Heart right ventricle (tissue), 16 donors: Measurements from ENCODE around the gene NRF1. TPM values are rescaled to one million over a fixed set of nuclear protein-coding genes. Genes with fewer than 3 reads are reported as not detected.

ENCODE experiments used
- ATAC-seq, 8 donors: fragments of 200-7000 bp; cut with Tn5 transposase; one replicate each; pipeline ENCODE4 v1.9.1; 2020; ENCODE audit warnings: mild to moderate bottlenecking in 8 of 8, moderate library complexity in 8 of 8, moderate number of reproducible peaks in 1 of 8
- DNase-seq, 2 donors: peaks; one replicate each; pipeline ENCODE4 v3.0.0-alpha.2; 2020
- H3K27ac ChIP-seq, 10 donors: fragments of 200-600 bp; sonication (generic) in 2 of 10; one replicate each; pipeline versions ENCODE4 v1.5.0 to v1.8.0; 2020 to 2022; ENCODE audit warnings: mild to moderate bottlenecking in 3 of 10
- H3K27me3 ChIP-seq, 7 donors: fragments of 200-600 bp; one replicate each; pipeline ENCODE4 v1.8.0; 2021 to 2022; ENCODE audit warnings: mild to moderate bottlenecking in 2 of 7
- H3K36me3 ChIP-seq, 9 donors: fragments of 200-600 bp; sonication (generic) in 1 of 9; one replicate each; pipeline versions ENCODE4 v1.5.0 to v1.8.0; 2020 to 2022; ENCODE audit warnings: mild to moderate bottlenecking in 2 of 9
- H3K4me1 ChIP-seq, 9 donors: fragments of 200-600 bp; sonication (generic) in 1 of 9; one replicate each; pipeline versions ENCODE4 v1.5.0 to v1.8.0; 2020 to 2022; ENCODE audit warnings: mild to moderate bottlenecking in 4 of 9
- H3K4me3 ChIP-seq, 10 donors: fragments of 200-600 bp; sonication (generic) in 2 of 10; one replicate each; pipeline versions ENCODE4 v1.5.0 to v1.8.0; 2020 to 2022; ENCODE audit warnings: mild to moderate bottlenecking in 7 of 10, moderate library complexity in 2 of 10
- H3K9me3 ChIP-seq, 11 donors: fragments of 200-600 bp in 10 of 11; sonication (generic) in 2 of 11; one replicate each; pipeline versions ENCODE4 v1.5.0 to v1.8.0; 2013 to 2022; ENCODE audit warnings: mild to moderate bottlenecking in 2 of 11, control low read depth in 1 of 11, moderate library complexity in 1 of 11
- WGBS, 2 donors: extraction: QIAGEN DNeasy Blood & Tissue Kit; methylation state at CpG; one replicate each; pipeline ENCODE4 v1.1.7; 2013; ENCODE audit warnings: inconsistent platforms in 1 of 2; 5-methylcytosine and 5-hydroxymethylcytosine counted together
- intact Hi-C, 10 donors: fragments of 100-400 bp; cut with DNase I; formaldehyde crosslinking; loops; one replicate each; pipeline versions ENCODE4 v1.11.1 to v1.14.2; 2022
- polyA plus RNA-seq, 2 donors: library from polyadenylated mRNA; stranded (reverse); fragments of 200-250 nt; gene quantifications; one replicate each; pipeline ENCODE4 v1.2.3, GENCODE V29; 2013
- total RNA-seq, 10 donors: library from RNA; stranded (reverse); fragmentation: NEBNext Ultra II Directional in 3 of 10; extraction: Animal tissue kit (Norgen Biotek cat#: 25700) in 3 of 10; gene quantifications; one replicate each; pipeline versions ENCODE4 v1.2.1 to v1.2.4, GENCODE V29; 2021 to 2023
- TF ChIP-seq, protein P1 (sequence below), 9 donors: fragments of 200-600 bp; sonication (generic) in 2 of 9; IDR thresholded peaks; one replicate each; pipeline versions ENCODE4 v1.5.0 to v1.8.0; 2021 to 2022; ENCODE audit warnings: antibody characterized with exemption in 9 of 9, mild to moderate bottlenecking in 5 of 9, moderate library complexity in 1 of 9
- donor health status: Arrhythmogenic right ventricular cardiomyopathy.
- donor health status: ischemic (EF 13 %, LVEDD 7.1; RV severe dilation, severe dysfunction).
- donor health status: healthy with polysubstance abuse.
- donor health status: DM: no; HTN: yes; CAD: no.
- donor health status: DM: no; HTN: no; CAD: no.
- donor health status: ischemic (EF 25% LVEDD 6.9; RV normal size, moderate dysfunction).
- donor health status: ischemic (EF 25% LVEDD 5.7; RV mildly dilated, moderate dysfunction).
- donor health status: healthy.
- donor health status: DM: yes; HTN: yes; CAD: no.
- donor health status: Ischemic cardiomyopathy.
- donor health status: ischemic (EF 35%, LVEDD 5.7; RV mildly dilated, moderate dysfunction).
- donor health status: nonischemic (EF 11% LVEDD 7.7; RV severe dilation, severe dysfunction).
- donor health status: DM: yes; HTN: yes; CAD: no.
- donor health status: PGD.
- donor health status: ischemic (EF 29% LVEDD 5.4; RV normal size, mild dysfunction).
- donor health status: nonischemic (EF 23%, LVEDD 6.1; RV moderate dilation, normal function).

NRF1 gene
- total and polyA plus RNA-seq, 12 donors: 4.9 to 16.0 (median 12.5) TPM

- intact Hi-C loops: no loop called here
- ATAC-seq: no peak
- Histone ChIP-seq H3K4me1 (peaks cover 0 to 27% (median 2%) of the 10 kb centered on the region in 9 donors), H3K27ac (no peak overlapping the region), H3K9me3 (no peaks in the 10 kb centered on the region), H3K27me3 (peaks cover 0 to 5% (median 0%) of the 10 kb centered on the region in 7 donors), H3K36me3 (peaks cover 0 to 17% (median 0%) of the 10 kb centered on the region in 9 donors), H3K4me3 (no peak overlapping the region)
- TF ChIP-seq, protein P1, sequence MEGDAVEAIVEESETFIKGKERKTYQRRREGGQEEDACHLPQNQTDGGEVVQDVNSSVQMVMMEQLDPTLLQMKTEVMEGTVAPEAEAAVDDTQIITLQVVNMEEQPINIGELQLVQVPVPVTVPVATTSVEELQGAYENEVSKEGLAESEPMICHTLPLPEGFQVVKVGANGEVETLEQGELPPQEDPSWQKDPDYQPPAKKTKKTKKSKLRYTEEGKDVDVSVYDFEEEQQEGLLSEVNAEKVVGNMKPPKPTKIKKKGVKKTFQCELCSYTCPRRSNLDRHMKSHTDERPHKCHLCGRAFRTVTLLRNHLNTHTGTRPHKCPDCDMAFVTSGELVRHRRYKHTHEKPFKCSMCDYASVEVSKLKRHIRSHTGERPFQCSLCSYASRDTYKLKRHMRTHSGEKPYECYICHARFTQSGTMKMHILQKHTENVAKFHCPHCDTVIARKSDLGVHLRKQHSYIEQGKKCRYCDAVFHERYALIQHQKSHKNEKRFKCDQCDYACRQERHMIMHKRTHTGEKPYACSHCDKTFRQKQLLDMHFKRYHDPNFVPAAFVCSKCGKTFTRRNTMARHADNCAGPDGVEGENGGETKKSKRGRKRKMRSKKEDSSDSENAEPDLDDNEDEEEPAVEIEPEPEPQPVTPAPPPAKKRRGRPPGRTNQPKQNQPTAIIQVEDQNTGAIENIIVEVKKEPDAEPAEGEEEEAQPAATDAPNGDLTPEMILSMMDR (IDR thresholded peaks at IDR 0.05): no peak
- WGBS, 2 donors: 83 to 87% methylated on average over 8 of the region's 8 CpGs
- DNase-seq: no peak
These were observed 6.6 kb upstream of the NRF1 start for GRCh38 chr7:129604713-129605437.

DNA sequence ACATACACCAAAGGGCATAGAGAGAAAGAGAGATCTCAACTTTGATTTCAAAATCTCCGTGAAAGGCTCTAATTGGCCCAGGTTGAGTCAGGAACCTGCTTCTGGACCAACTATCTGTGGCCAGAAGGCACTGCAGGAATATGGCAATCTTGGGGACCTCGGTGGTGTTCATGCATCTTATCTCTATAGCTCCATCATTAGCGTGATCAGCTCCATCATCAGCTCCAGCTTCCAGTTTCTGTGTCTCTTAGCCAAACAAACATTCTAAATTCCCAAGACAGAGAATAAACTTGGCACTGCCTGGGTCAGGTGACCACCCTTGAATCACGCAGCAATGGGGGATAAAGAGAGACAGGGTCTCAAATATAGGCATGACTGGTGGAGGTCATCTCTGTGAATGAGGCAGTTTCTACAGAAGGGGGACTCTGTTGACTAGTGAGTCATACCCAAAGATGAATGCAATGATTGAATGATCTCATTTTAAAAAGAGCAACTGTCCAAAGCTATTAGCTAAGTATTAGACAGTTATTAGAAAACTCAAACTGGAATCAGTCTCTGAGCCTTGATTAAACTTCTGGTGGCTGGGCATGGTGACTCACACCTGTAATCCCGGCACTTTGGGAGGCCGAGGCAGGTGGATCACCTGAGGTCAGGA lies 5.4 kb upstream of the NRF1 start:
- Histone ChIP-seq H3K36me3 (peaks cover 0 to 18% (median 0%) of the 10 kb centered on the region in 9 donors), H3K4me1 (peaks cover 0 to 37% (median 12%) of the 10 kb centered on the region in 9 donors), H3K27me3 (no peaks in the 10 kb centered on the region), H3K27ac (no peak overlapping the region), H3K4me3 (no peak overlapping the region), H3K9me3 (no peaks in the 10 kb centered on the region)
- 87 to 88% methylated on average over 6 of the region's 6 CpGs for WGBS, 2 donors
- intact Hi-C loops: no loop called here
- TF ChIP-seq, protein P1 (IDR thresholded peaks at IDR 0.05): no peak
- DNase-seq (no peak), ATAC-seq (no peak)

DNA sequence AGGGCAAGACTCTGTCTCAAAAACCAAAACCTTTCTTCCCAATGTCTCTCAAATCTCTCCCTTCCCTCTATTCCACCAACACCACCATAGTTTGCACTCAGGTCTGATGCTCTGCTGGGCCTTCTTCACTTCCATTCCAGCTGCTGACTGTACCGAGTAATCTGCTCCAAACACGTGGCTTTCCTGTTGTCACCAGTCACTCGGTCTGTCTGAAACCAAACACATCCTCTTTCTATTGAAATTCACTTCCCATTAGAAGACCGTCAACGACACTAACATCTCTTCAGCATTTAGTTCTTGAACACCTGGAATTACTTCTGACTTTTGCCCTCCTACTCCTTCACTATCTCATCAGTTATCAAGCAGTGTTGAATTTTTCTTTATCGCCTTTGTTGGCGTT lies 4.7 kb upstream of the NRF1 start:
- peaks cover 0 to 18% (median 0%) of the 10 kb centered on the region in 9 donors for H3K36me3 ChIP-seq
- no peak for ATAC-seq
- 53 to 58% methylated on average over 7 of the region's 7 CpGs for WGBS, 2 donors
- no peaks in the 10 kb centered on the region for H3K9me3 ChIP-seq
- intact Hi-C loops: no loop called here
- H3K4me1 ChIP-seq: peaks cover 0 to 37% (median 12%) of the 10 kb centered on the region in 9 donors
- no peaks in the 10 kb centered on the region for H3K27me3 ChIP-seq
- no peak for DNase-seq
- TF ChIP-seq, protein P1 (IDR thresholded peaks at IDR 0.05): no peak
- no peak overlapping the region for H3K27ac ChIP-seq
- H3K4me3 ChIP-seq: no peak overlapping the region

- TF ChIP-seq, protein P1 (IDR thresholded peaks at IDR 0.05): peak in 7 of 9 donors; percentile 24 to 59 (median 35)
- Histone ChIP-seq H3K4me3 (no peak overlapping the region), H3K4me1 (peaks cover 0 to 37% (median 12%) of the 10 kb centered on the region in 9 donors), H3K27ac (no peak overlapping the region), H3K9me3 (no peaks in the 10 kb centered on the region), H3K27me3 (no peaks in the 10 kb centered on the region), H3K36me3 (peaks cover 0 to 18% (median 0%) of the 10 kb centered on the region in 9 donors)
- WGBS, 2 donors: 72 to 79% methylated on average over 7 of the region's 7 CpGs
- ATAC-seq (no peak), DNase-seq (no peak)
- intact Hi-C loops: no loop called here
These were observed 3.9 kb upstream of the NRF1 start for GRCh38 chr7:129607471-129608120.
